ENCODE results near the gene PRR5L.

The PRR5L gene

GRCh38 chr11:36459046-36459445, 163.0 kb downstream of the PRR5L start:
- TF ChIP-seq, protein P1, sequence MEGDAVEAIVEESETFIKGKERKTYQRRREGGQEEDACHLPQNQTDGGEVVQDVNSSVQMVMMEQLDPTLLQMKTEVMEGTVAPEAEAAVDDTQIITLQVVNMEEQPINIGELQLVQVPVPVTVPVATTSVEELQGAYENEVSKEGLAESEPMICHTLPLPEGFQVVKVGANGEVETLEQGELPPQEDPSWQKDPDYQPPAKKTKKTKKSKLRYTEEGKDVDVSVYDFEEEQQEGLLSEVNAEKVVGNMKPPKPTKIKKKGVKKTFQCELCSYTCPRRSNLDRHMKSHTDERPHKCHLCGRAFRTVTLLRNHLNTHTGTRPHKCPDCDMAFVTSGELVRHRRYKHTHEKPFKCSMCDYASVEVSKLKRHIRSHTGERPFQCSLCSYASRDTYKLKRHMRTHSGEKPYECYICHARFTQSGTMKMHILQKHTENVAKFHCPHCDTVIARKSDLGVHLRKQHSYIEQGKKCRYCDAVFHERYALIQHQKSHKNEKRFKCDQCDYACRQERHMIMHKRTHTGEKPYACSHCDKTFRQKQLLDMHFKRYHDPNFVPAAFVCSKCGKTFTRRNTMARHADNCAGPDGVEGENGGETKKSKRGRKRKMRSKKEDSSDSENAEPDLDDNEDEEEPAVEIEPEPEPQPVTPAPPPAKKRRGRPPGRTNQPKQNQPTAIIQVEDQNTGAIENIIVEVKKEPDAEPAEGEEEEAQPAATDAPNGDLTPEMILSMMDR (IDR thresholded peaks at IDR 0.05; ENCODE audit: extremely low read depth, insufficient read depth, missing control alignments), result no peak
- no peak for DNase-seq (ENCODE audit: low spot score)
- in situ Hi-C loops (cut with MboI; ENCODE audit: low pct_unique_long_range_greater_than_20kb, low sequenced_read_pairs, unreplicated experiment), result no loop called here

DNA sequence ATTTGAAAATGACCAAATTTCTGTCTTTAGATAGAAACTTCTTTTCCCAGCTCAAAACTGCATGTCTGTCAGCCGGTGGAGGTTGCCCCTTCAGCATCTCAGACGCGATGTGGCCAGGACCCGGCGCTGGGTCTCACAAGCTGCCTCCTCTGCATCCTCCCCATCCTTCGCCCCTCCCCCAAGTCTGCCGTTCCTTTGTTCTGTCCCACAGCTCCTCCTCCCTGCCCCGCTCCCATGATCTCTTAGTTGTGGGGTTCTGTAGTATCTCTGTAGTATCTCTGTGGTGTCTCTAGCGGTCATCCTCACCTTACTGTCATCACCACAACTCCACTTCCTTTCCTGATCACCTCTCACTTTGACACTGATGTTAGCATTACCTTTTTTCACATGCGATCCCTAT, 164.1 kb downstream of the PRR5L start:
- no peak for DNase-seq (ENCODE audit: low spot score)
- in situ Hi-C loops (cut with MboI; ENCODE audit: low pct_unique_long_range_greater_than_20kb, low sequenced_read_pairs, unreplicated experiment), result no loop called here
- TF ChIP-seq, protein P1 (IDR thresholded peaks at IDR 0.05; ENCODE audit: extremely low read depth, insufficient read depth, missing control alignments), result no peak

DNA sequence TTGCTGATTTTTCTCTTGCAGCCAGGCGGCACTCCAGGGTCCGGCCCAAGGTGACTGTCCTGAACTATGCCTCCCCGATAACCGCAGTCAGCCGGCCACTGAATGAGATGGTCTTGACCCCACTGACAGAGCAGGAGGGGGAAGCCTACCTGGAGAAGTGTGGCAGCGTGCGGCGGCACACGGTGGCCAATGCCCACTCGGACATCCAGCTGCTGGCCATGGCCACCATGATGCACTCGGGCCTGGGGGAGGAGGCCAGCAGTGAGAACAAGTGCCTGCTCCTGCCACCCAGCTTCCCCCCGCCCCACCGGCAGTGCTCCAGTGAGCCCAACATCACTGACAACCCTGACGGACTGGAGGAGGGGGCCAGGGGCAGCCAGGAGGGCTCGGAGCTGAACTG, 166.2 kb downstream of the PRR5L start:
- DNase-seq (ENCODE audit: low spot score), result no peak
- TF ChIP-seq, protein P1 (IDR thresholded peaks at IDR 0.05; ENCODE audit: extremely low read depth, insufficient read depth, missing control alignments), result no peak
- in situ Hi-C loops (cut with MboI; ENCODE audit: low pct_unique_long_range_greater_than_20kb, low sequenced_read_pairs, unreplicated experiment), result no loop called here

DNA sequence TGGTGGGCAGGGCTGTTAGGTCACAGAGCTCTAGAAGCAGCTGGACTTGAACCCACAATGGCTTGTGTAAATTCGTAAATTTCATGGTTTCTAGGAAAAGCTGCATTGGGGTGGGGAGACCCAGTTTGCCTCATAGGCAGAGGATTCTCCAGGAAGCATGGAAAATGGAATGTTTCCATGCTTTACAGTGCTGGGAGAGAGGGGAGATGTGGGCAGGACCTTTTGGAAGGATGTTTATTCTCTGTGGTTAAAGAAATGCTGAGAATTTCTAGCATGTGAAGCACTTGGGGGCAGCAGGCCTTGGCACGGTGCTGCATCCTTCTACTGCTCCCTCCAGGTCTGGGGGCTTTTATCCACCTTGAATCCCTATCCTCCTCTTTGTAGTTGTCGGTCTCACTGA, 167.7 kb downstream of the PRR5L start:
- in situ Hi-C loops (cut with MboI; ENCODE audit: low pct_unique_long_range_greater_than_20kb, low sequenced_read_pairs, unreplicated experiment), result no loop called here
- TF ChIP-seq, protein P1 (IDR thresholded peaks at IDR 0.05; ENCODE audit: extremely low read depth, insufficient read depth, missing control alignments), result no peak
- no peak for DNase-seq (ENCODE audit: low spot score)

DNA sequence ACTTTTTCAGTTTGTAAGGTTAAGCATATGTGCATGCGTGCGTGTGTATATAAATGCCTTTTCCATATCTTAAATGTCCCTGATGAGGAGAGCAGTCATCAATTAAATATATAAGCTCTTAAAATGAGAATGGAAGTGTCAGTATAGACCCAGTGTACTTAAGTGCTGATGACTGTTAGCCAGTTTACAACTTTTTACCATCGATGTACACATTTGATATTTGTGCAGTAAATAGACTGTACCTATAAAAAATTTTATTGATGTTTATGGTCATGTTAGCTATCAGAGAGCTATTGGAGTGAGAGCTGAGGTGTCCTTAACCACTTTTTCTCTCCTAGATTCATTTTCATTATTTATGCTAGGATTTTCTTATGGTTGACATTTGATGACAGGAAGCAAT, 168.6 kb downstream of the PRR5L start:
- in situ Hi-C loops (cut with MboI; ENCODE audit: low pct_unique_long_range_greater_than_20kb, low sequenced_read_pairs, unreplicated experiment), result no loop called here

DNA sequence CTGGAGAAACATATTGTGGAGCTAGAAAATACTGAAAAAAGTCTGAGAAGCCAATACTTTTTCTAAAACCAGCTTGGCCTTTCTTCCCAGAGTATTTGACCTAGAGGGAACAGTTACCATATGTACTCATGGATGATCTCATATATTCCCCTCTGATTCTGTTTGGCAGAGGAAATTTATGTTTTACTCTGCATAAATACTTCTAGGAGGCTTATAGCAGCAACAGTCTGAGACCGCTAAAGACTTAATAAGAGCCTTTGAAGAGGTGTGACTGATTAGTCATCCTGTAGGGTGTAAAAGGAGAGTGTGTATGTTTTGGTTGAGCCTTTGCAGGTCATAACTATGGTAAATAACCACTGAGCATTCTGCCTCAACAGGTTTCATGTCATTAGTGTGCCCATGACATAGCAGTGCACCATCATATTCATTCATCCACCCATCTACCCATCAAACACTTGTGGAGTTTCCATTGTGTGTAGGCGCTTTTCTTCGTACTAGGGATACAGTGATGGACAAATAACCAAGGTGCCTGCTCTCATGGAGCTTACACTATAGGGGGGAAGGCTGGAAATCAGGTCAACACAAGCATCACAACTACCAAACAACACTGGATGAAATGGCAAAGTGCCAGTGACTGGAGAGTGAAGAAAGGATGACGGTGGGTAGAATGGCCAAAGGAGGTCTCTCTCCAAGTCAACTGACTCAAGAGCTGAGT, 169.5 kb downstream of the PRR5L start:
- no peak for DNase-seq (ENCODE audit: low spot score)
- TF ChIP-seq, protein P1 (IDR thresholded peaks at IDR 0.05; ENCODE audit: extremely low read depth, insufficient read depth, missing control alignments), result no peak
- in situ Hi-C loops (cut with MboI; ENCODE audit: low pct_unique_long_range_greater_than_20kb, low sequenced_read_pairs, unreplicated experiment), result no loop called here

More for the DNA sequence above, 168.6 kb downstream of the PRR5L start:
- TF ChIP-seq, protein P1 (IDR thresholded peaks at IDR 0.05; ENCODE audit: extremely low read depth, insufficient read depth, missing control alignments), result no peak
- no peak for DNase-seq (ENCODE audit: low spot score)

Data from GM13977 (cell line).